BJ (cell line): ENCODE results near the gene UGT2B15. TPM values are rescaled to one million over a fixed set of nuclear protein-coding genes. Genes with fewer than 3 reads are reported as not detected.

Experiments
- CTCF ChIA-PET: fragments of 350-600 bp; formaldehyde crosslinking; extraction: SDS; loops from one replicate; lab custom pipeline; 2021; ENCODE audit warnings: antibody characterized with exemption, inconsistent platforms; lab: Yijun Ruan, JAX
- POLR2A ChIA-PET: fragments of 300-600 bp; sonication (Branson Sonifier 250); formaldehyde crosslinking; extraction: SDS; loops from one replicate; lab custom pipeline; 2021; ENCODE audit warnings: antibody characterized with exemption; lab: Charles Lee
- DNase-seq: peaks from one replicate; pipeline ENCODE4 v3.0.0-alpha.2; 2011; ENCODE audit warnings: low read depth
- H3K27me3 ChIP-seq: 2 replicates; pipeline ENCODE4 v1.6.0; 2011; ENCODE audit warnings: low read length; ENCODE audit not compliant: control insufficient read depth, insufficient read depth
- H3K36me3 ChIP-seq: 2 replicates; pipeline ENCODE4 v1.5.1; 2011; ENCODE audit warnings: low read length; ENCODE audit not compliant: control insufficient read depth, insufficient read depth
- H3K4me3 ChIP-seq: 2 replicates; pipeline ENCODE4 v1.5.1; 2011; ENCODE audit warnings: low read depth, mild to moderate bottlenecking, control low read depth, low read length
- CTCF ChIP-seq: IDR thresholded peaks from 2 replicates; pipeline ENCODE4 v1.5.1; 2011; ENCODE audit warnings: low read depth, mild to moderate bottlenecking, control low read depth, inconsistent platforms, low read length, moderate library complexity; ENCODE audit not compliant: insufficient read depth
- polyA plus RNA-seq: library from polyadenylated mRNA; depleted of rRNA; stranded (reverse); fragments of >200 nt; gene quantifications from 2 replicates; pipeline ENCODE4 v1.2.3, GENCODE V29; 2011; rRNA removed

UGT2B15 gene
- polyA plus RNA-seq, 1 experiment = not detected

DNA sequence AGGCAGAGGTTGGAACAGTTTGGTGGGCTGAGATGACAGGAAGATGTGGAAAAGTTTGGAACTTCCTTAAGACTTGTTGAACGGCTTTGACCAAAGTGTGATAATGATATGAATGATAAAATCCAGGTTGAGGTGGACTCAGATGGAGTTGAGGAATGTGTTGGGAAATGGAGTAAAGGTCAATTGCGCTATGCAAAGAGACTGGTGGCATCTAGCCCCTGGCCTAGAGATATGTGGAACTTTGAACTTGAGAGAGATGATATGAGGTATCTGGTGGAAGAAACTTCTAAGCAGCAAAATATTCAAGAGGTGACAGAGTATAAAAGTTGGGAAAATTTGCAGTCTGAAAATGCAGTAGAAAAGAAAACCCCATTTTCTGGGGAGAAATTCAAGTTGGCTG lies 73.0 kb downstream of the UGT2B15 start:
- CTCF ChIA-PET = no interaction called here
- no peaks in the 10 kb centered on the region for H3K27me3 ChIP-seq
- TF ChIP-seq CTCF = no peak
- no peaks in the 10 kb centered on the region for H3K36me3 ChIP-seq
- H3K4me3 ChIP-seq = no peak overlapping the region
- POLR2A ChIA-PET = no interaction called here
- DNase-seq = no peak

Other genes starting within 250 kb of the UGT2B15 start
- not detected in 2 replicates for gene TMPRSS11E, start 223.2 kb downstream of the UGT2B15 start, polyA plus RNA-seq
- not detected in 2 replicates for gene UGT2B17, start 94.3 kb downstream of the UGT2B15 start, polyA plus RNA-seq
- gene UGT2B10, start 145.3 kb upstream of the UGT2B15 start, polyA plus RNA-seq = not detected in 2 replicates